HG03521 (cell line): Measurements from ENCODE around the gene VASN.

Source experiments
- ATAC-seq: cut with Tn5 transposase; IDR thresholded peaks from one replicate; pipeline ENCODE4 v1.9.1; 2021; ENCODE audit warnings: mild to moderate bottlenecking, moderate library complexity; ENCODE audit not compliant: unreplicated experiment

The VASN gene

DNA sequence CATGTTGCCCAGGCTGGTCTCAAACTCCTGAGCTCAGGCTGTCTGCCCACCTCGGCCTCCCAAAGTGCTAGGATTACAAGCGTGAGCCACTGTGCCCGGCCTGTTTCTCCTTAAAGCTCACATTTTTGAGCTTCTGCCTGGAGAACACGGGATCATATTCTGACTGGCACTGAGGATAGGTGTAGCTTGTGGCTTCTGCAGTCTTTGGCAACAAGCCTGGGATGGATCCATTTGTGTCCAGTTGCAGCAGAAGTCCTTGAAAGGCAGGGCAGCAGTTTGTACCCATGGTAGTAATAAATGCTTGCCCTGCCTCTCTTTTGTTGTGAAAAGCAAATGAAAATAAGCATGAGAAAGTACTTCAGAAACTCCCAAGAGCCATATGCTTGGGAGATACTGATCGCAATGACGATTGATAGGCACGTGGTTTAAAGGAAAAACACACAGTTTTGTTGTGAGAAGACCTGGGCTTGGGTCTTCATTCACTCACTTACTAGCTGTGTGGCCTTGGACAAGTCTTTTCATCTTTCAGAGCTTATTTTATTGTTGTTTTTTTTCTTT is 47.8 kb downstream of the VASN start:
- no peak for ATAC-seq

DNA sequence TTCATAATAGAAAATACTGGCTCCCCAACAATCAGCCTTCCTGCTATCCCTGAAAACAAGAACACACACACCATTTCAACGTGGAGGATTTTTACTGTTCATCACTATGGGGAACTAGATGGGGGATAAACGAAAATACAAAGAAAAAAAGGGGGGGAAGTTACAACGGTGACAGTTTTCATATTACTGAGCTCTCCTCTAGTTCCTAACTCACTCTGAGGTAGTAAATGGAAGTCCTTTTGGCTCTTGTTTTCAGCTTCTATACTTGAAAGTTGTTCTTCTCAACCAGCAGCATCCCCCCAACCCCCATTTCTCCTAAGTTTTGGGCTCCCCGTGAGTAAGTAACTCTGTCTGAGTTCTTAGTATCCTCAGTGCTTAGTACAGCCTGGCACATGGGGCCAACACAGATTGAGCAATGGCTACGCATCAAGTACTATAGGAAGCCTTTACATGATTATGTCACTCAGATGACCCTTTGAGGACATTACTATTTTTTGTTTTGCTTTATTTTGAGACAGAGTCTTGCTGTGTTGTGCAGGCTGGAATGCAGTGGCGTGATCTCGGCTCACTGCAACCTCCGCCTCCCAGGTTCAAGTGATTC is 49.0 kb downstream of the VASN start:
- ATAC-seq, result no peak

- peak; percentile 92 for ATAC-seq
Observed at GRCh38 chr16:4425378-4426020, 53.9 kb downstream of the VASN start, which contains the start of gene DNAJA3. TSS of gene DNAJA3 (plus strand) at chr16:4425868. CDS start at chr16:4425882, 14 bp downstream.

DNA sequence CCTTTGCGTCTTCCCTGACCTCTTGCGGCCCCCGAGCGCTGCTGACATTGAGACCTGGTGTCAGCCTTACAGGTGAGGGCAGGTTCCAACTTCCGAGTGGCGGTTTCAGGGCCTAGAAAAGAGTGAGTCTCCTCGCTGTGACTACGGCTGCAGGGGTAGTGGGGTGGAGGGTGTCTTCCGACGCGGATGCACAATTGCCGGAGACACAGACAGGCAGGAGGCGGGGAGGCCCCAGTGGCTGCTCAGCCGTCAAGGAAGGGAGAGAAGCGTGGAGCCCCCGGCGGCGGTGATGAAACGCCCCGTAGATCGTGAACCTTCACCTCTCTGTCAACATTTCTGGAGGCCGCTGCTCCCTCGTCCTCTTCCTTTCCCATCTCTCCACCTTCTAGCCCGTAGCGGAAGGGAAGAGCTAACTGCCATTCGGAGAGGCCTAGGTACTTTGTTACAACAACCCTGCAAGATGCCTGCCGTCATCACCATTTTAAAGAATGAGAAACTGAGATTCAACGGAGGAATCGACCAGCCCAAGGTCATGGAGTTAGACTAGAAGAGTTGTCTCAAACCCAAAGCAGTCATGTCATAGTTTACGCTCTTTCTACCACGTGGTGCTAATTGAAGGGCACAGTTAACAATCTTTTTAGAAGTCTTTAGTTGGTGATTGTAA is 54.5 kb downstream of the VASN start:
- ATAC-seq, result peak; percentile 12

DNA sequence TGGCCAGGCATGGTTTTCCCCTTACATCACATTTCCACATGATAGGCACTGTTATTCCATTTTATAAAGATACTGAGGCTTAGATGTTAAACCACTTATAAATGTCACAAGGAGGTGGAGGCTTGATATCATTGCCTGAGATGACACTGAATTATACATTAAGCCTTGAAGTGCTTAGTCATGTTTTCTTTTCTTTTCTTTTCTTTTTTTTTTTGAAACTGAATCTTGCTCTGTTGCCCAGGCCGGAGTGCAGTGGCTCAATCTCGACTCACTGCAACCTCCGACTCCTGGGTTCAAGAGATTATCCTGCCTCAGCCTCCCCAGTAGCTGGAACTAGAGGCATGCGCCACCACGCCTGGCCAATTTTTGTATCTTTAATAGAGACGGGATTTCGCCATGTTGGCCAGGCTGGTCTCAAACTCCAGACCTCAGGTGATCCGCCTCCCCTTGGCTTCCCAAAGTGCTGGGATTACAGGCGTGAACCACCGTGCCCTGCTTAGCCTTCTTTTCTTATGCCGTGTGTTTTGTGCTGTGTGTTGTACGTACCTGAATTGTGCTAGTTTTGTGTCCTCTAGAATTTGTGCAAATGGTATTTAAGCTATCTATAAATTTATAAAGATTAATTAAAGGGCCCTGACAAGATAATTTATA is 55.2 kb downstream of the VASN start:
- no peak for ATAC-seq

GRCh38 chr16:4428500-4428899 is 56.9 kb downstream of the VASN start:
- ATAC-seq, result no peak

GRCh38 chr16:4431023-4431422 is 59.4 kb downstream of the VASN start:
- no peak for ATAC-seq
